WI38 (cell line): Measurements from ENCODE around the gene MANEAL.

Source experiments
- H3K4me3 ChIP-seq: 2 replicates; pipeline ENCODE4 v1.5.1; 2011; ENCODE audit warnings: low read depth, mild to moderate bottlenecking, control low read depth, low read length
- CTCF ChIP-seq: IDR thresholded peaks from 2 replicates; pipeline ENCODE4 v1.5.1; 2012; ENCODE audit warnings: low read depth, mild to moderate bottlenecking, control low read depth, low read length

Gene MANEAL

GRCh38 chr1:37845786-37846185 lies 52.1 kb downstream of the MANEAL start:
- TF ChIP-seq CTCF = no peak
- H3K4me3 ChIP-seq = no peak overlapping the region

GRCh38 chr1:37846647-37847339 lies 53.1 kb downstream of the MANEAL start:
- TF ChIP-seq CTCF = no peak
- no peak overlapping the region for H3K4me3 ChIP-seq

GRCh38 chr1:37849480-37849879 lies 55.8 kb downstream of the MANEAL start:
- no peak for TF ChIP-seq CTCF

GRCh38 chr1:37850352-37850955 lies 56.8 kb downstream of the MANEAL start:
- no peak for TF ChIP-seq CTCF

More at GRCh38 chr1:37849480-37849879, 55.8 kb downstream of the MANEAL start:
- H3K4me3 ChIP-seq = no peak overlapping the region

More at GRCh38 chr1:37850352-37850955, 56.8 kb downstream of the MANEAL start:
- no peak overlapping the region for H3K4me3 ChIP-seq
